Erythroblast (primary cell): ENCODE data around the gene MAK.

ENCODE experiments used
- GATA1 ChIP-seq: IDR thresholded peaks from 2 replicates; pipeline ENCODE4 v1.6.1; 2011; ENCODE audit warnings: low read depth, mild to moderate bottlenecking, control low read depth, low read length, moderate library complexity
- POLR2A ChIP-seq: IDR thresholded peaks from 2 replicates; pipeline ENCODE4 v1.6.1; 2011; ENCODE audit warnings: mild to moderate bottlenecking, low read length

DNA sequence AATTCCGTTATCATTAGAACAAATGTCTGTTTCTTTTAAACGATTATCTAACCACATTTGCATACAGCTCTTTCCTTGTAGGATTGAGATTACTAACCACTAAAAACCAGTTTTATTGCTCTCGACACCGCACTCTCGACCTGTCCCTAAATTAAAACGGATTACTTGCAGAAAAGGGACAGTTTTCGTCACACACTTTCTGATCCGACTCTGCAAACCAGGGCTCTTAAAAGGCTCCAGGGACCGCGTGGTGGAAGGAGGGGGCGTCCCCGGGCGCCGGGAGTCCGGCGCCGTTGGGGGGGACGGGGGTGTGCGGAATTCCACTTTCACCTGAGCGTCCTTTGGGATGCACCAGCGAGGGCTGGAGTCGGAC lies 731 bp downstream of the MAK start:
- TF ChIP-seq POLR2A (no peak), GATA1 (no peak)
